GM12873 (cell line): Measurements from ENCODE around the gene ATP2B2.

ENCODE experiments used
- TF ChIP-seq, protein P1 (sequence below): IDR thresholded peaks from 2 replicates; pipeline ENCODE4 v1.5.1; 2012; ENCODE audit warnings: low read depth, mild to moderate bottlenecking, moderate library complexity, low read length, control low read depth; ENCODE audit not compliant: insufficient read depth; ENCODE audit errors: missing control alignments

ATP2B2 gene

GRCh38 chr3:10289787-10290355 is 215.5 kb downstream of the ATP2B2 start:
- TF ChIP-seq, protein P1, sequence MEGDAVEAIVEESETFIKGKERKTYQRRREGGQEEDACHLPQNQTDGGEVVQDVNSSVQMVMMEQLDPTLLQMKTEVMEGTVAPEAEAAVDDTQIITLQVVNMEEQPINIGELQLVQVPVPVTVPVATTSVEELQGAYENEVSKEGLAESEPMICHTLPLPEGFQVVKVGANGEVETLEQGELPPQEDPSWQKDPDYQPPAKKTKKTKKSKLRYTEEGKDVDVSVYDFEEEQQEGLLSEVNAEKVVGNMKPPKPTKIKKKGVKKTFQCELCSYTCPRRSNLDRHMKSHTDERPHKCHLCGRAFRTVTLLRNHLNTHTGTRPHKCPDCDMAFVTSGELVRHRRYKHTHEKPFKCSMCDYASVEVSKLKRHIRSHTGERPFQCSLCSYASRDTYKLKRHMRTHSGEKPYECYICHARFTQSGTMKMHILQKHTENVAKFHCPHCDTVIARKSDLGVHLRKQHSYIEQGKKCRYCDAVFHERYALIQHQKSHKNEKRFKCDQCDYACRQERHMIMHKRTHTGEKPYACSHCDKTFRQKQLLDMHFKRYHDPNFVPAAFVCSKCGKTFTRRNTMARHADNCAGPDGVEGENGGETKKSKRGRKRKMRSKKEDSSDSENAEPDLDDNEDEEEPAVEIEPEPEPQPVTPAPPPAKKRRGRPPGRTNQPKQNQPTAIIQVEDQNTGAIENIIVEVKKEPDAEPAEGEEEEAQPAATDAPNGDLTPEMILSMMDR = no peak

DNA sequence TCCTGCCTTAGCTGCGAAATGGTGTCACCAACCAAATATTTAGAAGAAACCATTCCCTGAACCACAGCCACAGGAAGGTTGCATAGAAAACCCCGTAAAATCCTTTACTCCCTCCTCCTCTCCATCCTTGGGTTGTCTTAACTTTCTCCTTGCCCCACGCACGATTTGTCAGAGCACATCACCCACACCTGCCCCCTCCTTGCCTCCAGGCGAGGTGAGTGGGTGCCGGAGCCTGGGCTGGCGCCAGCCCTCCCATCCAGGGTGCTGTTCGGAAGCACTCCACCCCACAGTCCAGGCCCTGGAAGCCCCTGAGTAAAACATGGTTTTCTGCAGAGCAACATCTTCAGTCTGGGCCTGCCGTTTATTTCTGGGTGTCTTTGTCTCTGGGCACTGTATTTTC is 216.3 kb downstream of the ATP2B2 start:
- TF ChIP-seq, protein P1 = no peak

GRCh38 chr3:10288575-10288960 is 216.8 kb downstream of the ATP2B2 start:
- TF ChIP-seq, protein P1 = no peak

DNA sequence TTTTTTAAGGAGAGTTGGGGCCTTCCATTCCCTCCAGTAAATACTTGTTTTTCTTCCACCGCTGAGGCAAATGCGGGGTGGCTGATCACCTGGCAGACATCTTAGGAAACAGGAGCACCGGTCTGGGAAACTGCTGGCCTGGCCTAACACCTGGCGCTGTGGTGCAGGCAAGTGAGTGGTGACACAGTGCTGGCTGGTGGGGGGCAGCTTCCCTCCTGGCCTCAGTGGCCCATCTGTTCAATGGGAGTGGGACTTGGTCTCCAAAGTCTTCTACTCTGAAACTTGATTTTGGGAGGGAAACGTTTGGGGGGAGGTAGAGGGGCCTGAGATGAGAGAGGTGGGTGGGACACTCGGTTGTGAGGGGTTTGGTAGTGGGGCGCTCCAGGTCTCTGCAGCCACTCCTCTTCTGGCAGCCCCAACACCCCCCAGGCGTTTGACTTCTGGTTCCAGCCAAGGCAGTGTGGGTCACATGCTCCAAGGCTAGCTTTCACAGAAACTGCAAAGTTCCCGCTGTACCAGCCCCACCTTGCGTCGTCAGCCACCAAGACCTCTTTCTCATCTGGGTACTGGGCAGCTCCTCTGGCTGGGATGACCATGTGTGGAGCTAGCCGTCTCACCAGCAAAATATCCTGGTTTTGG is 217.3 kb downstream of the ATP2B2 start:
- TF ChIP-seq, protein P1 = no peak

DNA sequence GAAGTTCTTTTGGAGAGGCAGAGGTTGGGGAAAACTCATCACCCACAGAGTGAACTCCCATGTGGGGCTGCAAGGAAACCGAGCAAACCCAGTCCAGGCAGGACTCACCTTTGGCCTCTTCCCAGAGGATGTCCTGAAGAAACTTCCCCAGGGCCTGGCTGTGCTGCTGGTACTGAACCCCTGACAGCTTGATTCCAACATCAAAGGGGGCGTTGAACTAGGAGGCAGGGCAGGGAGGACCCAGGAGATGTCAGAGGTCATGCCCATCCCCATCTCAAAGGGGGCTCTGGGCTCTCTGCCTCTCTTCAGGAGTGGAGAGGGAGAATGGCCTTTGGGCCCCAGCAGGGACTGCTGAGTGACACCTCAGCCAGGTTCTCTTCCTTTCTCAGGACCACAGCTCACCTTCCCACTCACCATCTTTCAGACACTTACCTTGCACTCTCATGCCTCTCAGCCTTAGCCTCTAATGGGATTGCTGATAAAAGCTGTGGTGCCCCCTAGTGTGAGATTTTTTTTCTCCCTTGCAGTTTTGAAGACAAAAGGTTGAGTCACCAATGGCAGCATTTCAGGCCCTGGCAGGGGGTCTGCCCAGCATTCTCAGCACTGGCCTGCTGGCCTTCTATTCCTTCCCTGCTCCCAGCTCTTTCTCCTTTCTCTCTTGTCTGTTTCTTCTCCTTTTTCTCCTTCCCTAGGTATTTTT is 218.6 kb downstream of the ATP2B2 start:
- TF ChIP-seq, protein P1 = no peak

DNA sequence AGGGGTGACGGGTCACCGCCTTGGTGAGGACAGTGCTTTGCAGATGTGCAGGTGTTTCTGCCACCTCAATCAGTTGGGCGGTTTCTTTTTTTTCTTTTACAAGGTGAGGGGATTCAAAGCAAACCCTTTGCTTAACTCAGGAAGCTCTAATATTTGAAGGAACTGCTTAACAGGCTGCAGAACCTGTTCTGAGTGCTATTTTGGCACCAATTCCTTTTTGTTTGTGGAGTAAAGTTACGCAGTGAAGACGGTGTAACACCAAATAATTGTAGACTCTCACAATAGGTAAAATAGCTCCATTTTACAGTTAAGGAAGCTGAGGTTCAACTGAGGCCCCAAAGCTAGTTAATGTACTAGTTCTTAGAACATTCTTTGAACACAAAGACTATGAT is 219.3 kb downstream of the ATP2B2 start:
- TF ChIP-seq, protein P1 = no peak

GRCh38 chr3:10285272-10286132 is 219.9 kb downstream of the ATP2B2 start:
- TF ChIP-seq, protein P1 = no peak
